T-cell (primary cell): ENCODE measurements around the gene DLG2. TPM values are rescaled to one million over a fixed set of nuclear protein-coding genes. Genes with fewer than 3 reads are reported as not detected.

Experiments used
- ATAC-seq, 4 experiments: fragments of 200-7000 bp in 3 of 4; fragments of 150-1000 bp in 1 of 4; cut with Tn5 transposase; replicated peaks in 1 of 4; 1 replicate in 3 of 4; 2 replicates in 1 of 4; pipeline ENCODE4 v1.10.0; 2021; ENCODE audit warnings: moderate library complexity in 3 of 4, mild to moderate bottlenecking in 2 of 4, moderate number of reproducible peaks in 1 of 4
- CTCF ChIA-PET, 2 donors: fragments of 300-600 bp; sonication (Branson Sonifier 250); formaldehyde crosslinking; loops; one replicate each; lab custom pipeline; 2022; ENCODE audit warnings: antibody characterized with exemption in 2 of 2; lab: Charles Lee
- POLR2A ChIA-PET, 2 donors: fragments of 300-600 bp; sonication (Branson Sonifier 250); formaldehyde crosslinking; loops; one replicate each; lab custom pipeline; 2022; ENCODE audit warnings: antibody characterized with exemption in 2 of 2; lab: Charles Lee
- DNase-seq, 35 experiments: peaks; one replicate each; pipeline versions ENCODE4 v3.0.0 to v3.0.0-alpha.2; 2013 to 2023
- H3K27ac ChIP-seq: one replicate; pipeline ENCODE4 v1.5.1; 2013; ENCODE audit warnings: low read length
- H3K27me3 ChIP-seq, 2 experiments: replicated peaks in 1 of 2; 1 replicate in 1 of 2; 2 replicates in 1 of 2; pipeline versions ENCODE4 v1.6.1 to v1.7.0; 2013; ENCODE audit warnings: low read length in 1 of 2, mixed read lengths in 1 of 2; ENCODE audit not compliant: control insufficient read depth in 2 of 2, insufficient read depth in 2 of 2; ENCODE audit errors: extremely low read depth in 1 of 2
- H3K36me3 ChIP-seq, 2 donors: 1 replicate in 1 of 2; 2 replicates in 1 of 2; pipeline versions ENCODE4 v1.6.1 to v1.7.0; 2013; ENCODE audit warnings: low read length in 1 of 2; ENCODE audit not compliant: control insufficient read depth in 2 of 2, insufficient read depth in 1 of 2; ENCODE audit errors: extremely low read depth in 1 of 2
- H3K4me1 ChIP-seq, 2 experiments: 1 replicate in 1 of 2; 2 replicates in 1 of 2; pipeline versions ENCODE4 v1.6.1 to v1.7.0; 2013; ENCODE audit warnings: low read length in 2 of 2, mixed read lengths in 1 of 2; ENCODE audit not compliant: insufficient read depth in 2 of 2, control insufficient read depth in 1 of 2; ENCODE audit errors: extremely low read depth in 1 of 2
- H3K4me3 ChIP-seq, 2 donors: 1 replicate in 1 of 2; 2 replicates in 1 of 2; pipeline versions ENCODE4 v1.5.1 to v1.7.0; 2013; ENCODE audit warnings: mild to moderate bottlenecking in 2 of 2, low read length in 1 of 2, moderate library complexity in 1 of 2; ENCODE audit not compliant: control insufficient read depth in 1 of 2; ENCODE audit errors: extremely low read depth in 1 of 2
- H3K9me3 ChIP-seq: 2 replicates; pipeline ENCODE4 v1.7.0; 2013
- H3K27ac Mint-ChIP-seq, 2 donors: one replicate each; pipeline ENCODE4 v1.8.0; 2020 to 2021; ENCODE audit warnings: mild to moderate bottlenecking in 2 of 2, mixed read lengths in 2 of 2
- H3K27me3 Mint-ChIP-seq, 2 donors: one replicate each; pipeline ENCODE4 v1.8.0; 2021 to 2022; ENCODE audit warnings: mixed read lengths in 2 of 2
- H3K36me3 Mint-ChIP-seq: one replicate; pipeline ENCODE4 v1.8.0; 2021; ENCODE audit warnings: mixed read lengths
- H3K4me1 Mint-ChIP-seq, 3 donors: one replicate each; pipeline ENCODE4 v1.8.0; 2020 to 2022; ENCODE audit warnings: mixed read lengths in 3 of 3, mild to moderate bottlenecking in 1 of 3
- H3K4me3 Mint-ChIP-seq, 3 donors: one replicate each; pipeline ENCODE4 v1.8.0; 2020 to 2022; ENCODE audit warnings: mild to moderate bottlenecking in 3 of 3, mixed read lengths in 3 of 3, moderate library complexity in 3 of 3
- H3K9me3 Mint-ChIP-seq, 3 donors: one replicate each; pipeline ENCODE4 v1.8.0; 2020 to 2022; ENCODE audit warnings: mixed read lengths in 3 of 3
- WGBS: methylation state at CpG from one replicate; pipeline ENCODE4 v1.1.5; 2013; ENCODE audit warnings: missing lambda C conversion rate; ENCODE audit not compliant: insufficient coverage; 5-methylcytosine and 5-hydroxymethylcytosine counted together
- total RNA-seq, 35 experiments: library from RNA in 6 of 35; stranded (reverse) in 6 of 35; fragments of 120-200 nt in 1 of 35; gene quantifications; one replicate each; pipeline versions ENCODE4 v1.2.1 to v1.2.4 and lab custom pipeline; 2013 to 2026

DLG2 gene
- total RNA-seq, 5 donors from 2014 or later (not counting 1 experiment from before 2014, with no cell fraction given) = 2.3 to 4.1 (median 2.9) TPM

DNA sequence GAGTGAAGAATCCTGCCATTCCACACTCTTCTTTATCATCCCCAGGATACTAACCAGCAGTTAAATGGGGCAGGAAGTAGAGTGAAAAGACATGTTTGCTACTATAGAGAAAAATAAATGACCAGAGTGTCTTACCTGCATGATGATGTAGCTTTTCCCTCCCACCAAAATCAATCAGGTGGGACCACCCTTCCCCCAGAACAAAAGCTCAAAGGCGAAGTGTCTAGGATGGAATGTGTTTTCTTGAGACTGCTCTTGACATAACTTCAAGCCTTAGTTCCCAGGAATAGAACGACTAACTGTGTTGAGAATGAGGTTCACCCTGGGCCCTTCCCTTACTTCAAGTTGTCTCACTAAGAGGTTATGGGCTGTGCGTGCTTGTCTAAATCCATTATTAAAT lies 2001.8 kb downstream of the DLG2 start:
- POLR2A ChIA-PET = no interaction called here
- H3K27me3 ChIP-seq = no peaks in the 10 kb centered on the region
- Mint-ChIP-seq H3K36me3 (no peaks in the 10 kb centered on the region), H3K9me3 (no peaks in the 10 kb centered on the region), H3K27me3 (peaks cover 0 to 5% of the 10 kb centered on the region in 2 donors), H3K4me1 (no peaks in the 10 kb centered on the region), H3K27ac (no peak overlapping the region), H3K4me3 (no peak overlapping the region)
- H3K9me3 ChIP-seq = no peaks in the 10 kb centered on the region
- ATAC-seq (no peak), DNase-seq (no peak)
- no peaks in the 10 kb centered on the region for H3K4me1 ChIP-seq
- WGBS = no CpG with 5 or more reads among the region's 3 CpGs
- CTCF ChIA-PET = no interaction called here
- H3K36me3 ChIP-seq = no peaks in the 10 kb centered on the region
- no peak overlapping the region for H3K27ac ChIP-seq
- no peak overlapping the region for H3K4me3 ChIP-seq

- Mint-ChIP-seq H3K4me3 (no peak overlapping the region), H3K36me3 (no peaks in the 10 kb centered on the region), H3K27ac (no peak overlapping the region), H3K9me3 (no peaks in the 10 kb centered on the region), H3K27me3 (peaks cover 0 to 6% of the 10 kb centered on the region in 2 donors), H3K4me1 (no peaks in the 10 kb centered on the region)
- H3K4me1 ChIP-seq = no peaks in the 10 kb centered on the region
- no peak overlapping the region for H3K4me3 ChIP-seq
- H3K27ac ChIP-seq = no peak overlapping the region
- ChIA-PET POLR2A (no interaction called here), CTCF (no interaction called here)
- WGBS = no CpG with 5 or more reads among the region's 1 CpG
- no peak for ATAC-seq
- no peaks in the 10 kb centered on the region for H3K36me3 ChIP-seq
- no peaks in the 10 kb centered on the region for H3K27me3 ChIP-seq
- DNase-seq = no peak
- H3K9me3 ChIP-seq = no peaks in the 10 kb centered on the region
These were observed 2009.5 kb downstream of the DLG2 start for GRCh38 chr11:83617671-83618070.

- H3K27me3 Mint-ChIP-seq = peaks cover 0 to 4% of the 10 kb centered on the region in 2 donors
- no peaks in the 10 kb centered on the region for H3K4me1 Mint-ChIP-seq
- no peaks in the 10 kb centered on the region for H3K4me1 ChIP-seq
- H3K36me3 ChIP-seq = no peaks in the 10 kb centered on the region
- H3K36me3 Mint-ChIP-seq = no peaks in the 10 kb centered on the region
- H3K9me3 Mint-ChIP-seq = no peaks in the 10 kb centered on the region
- H3K27ac Mint-ChIP-seq = no peak overlapping the region
- H3K4me3 Mint-ChIP-seq = no peak overlapping the region
- ATAC-seq = no peak
- no peak for DNase-seq
- no peaks in the 10 kb centered on the region for H3K27me3 ChIP-seq
- POLR2A ChIA-PET = no interaction called here
- H3K4me3 ChIP-seq = no peak overlapping the region
- WGBS = 33% methylated on average over 1 of the region's 2 CpGs
- H3K9me3 ChIP-seq = no peaks in the 10 kb centered on the region
- H3K27ac ChIP-seq = no peak overlapping the region
- CTCF ChIA-PET = no interaction called here
These were observed 2013.4 kb downstream of the DLG2 start for GRCh38 chr11:83613767-83614121.

DNA sequence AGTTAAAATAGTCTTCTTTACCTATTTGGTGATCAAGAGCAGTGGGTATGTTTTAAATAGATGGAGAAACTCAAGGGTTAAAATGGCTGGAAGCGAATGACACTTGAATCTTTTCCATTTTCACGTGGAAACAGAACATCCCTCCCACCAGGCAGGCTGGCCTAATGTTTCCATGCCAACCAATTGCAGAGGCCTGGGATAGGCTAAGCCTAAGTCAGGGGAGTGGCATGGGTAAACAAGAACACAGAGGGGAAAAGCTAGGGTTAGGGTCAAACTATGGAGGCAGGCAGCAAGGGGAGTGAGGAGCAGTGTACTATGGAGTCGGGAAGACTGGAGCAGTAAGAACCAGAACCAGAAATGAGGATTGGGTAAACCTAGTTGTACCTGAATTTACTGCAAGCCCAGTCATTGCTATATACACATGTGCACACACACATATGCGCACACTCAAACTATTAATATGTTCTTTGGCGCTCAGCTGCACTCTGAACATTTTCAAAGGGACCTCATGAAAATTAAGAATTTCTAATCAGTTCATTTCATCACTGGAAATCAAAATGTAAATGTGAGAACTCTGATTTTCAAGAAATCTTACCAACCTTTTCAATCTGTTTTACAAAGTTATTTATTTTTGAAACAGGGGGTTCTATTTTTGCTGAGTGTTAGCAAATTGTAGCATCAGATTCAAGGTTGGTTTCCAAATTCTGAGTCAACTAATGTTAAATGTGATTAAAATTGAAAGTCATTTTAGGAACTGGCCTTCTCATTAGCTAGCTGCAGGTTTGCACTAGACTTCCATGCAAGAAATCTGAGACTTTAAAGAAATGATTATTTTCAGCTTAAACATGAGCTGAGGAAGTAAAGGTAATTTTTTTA lies 2014.0 kb downstream of the DLG2 start:
- no peak overlapping the region for H3K27ac Mint-ChIP-seq
- POLR2A ChIA-PET = no interaction called here

GRCh38 chr11:83611600-83611999 lies 2015.5 kb downstream of the DLG2 start:
- H3K27me3 Mint-ChIP-seq = peaks cover 0 to 2% of the 10 kb centered on the region in 2 donors
- no peaks in the 10 kb centered on the region for H3K4me1 Mint-ChIP-seq
- no peak overlapping the region for H3K4me3 Mint-ChIP-seq
- H3K36me3 ChIP-seq = no peaks in the 10 kb centered on the region
- ATAC-seq = no peak
- no peaks in the 10 kb centered on the region for H3K9me3 Mint-ChIP-seq
- no CpG with 5 or more reads among the region's 3 CpGs for WGBS
- no peaks in the 10 kb centered on the region for H3K9me3 ChIP-seq
- no peak overlapping the region for H3K27ac Mint-ChIP-seq
- no peaks in the 10 kb centered on the region for H3K36me3 Mint-ChIP-seq
- H3K4me1 ChIP-seq = no peaks in the 10 kb centered on the region
- no peak for DNase-seq
- no peak overlapping the region for H3K4me3 ChIP-seq
- ChIA-PET CTCF (no interaction called here), POLR2A (interaction anchor here in 1 of 2 donors (0.6 kb wide), 1 partner anchor 10 kb away, joined by 3 read pairs; no protein-coding TSS in a partner anchor)
- no peaks in the 10 kb centered on the region for H3K27me3 ChIP-seq
- H3K27ac ChIP-seq = no peak overlapping the region

More for the DNA sequence above, 2014.0 kb downstream of the DLG2 start:
- Mint-ChIP-seq H3K9me3 (no peaks in the 10 kb centered on the region), H3K4me3 (no peak overlapping the region), H3K4me1 (no peaks in the 10 kb centered on the region), H3K27me3 (peaks cover 0 to 2% of the 10 kb centered on the region in 2 donors), H3K36me3 (no peaks in the 10 kb centered on the region)
- no CpG with 5 or more reads among the region's 5 CpGs for WGBS
- DNase-seq (no peak), ATAC-seq (no peak)
- Histone ChIP-seq H3K4me3 (no peak overlapping the region), H3K27me3 (no peaks in the 10 kb centered on the region), H3K4me1 (no peaks in the 10 kb centered on the region), H3K27ac (no peak overlapping the region), H3K9me3 (no peaks in the 10 kb centered on the region), H3K36me3 (no peaks in the 10 kb centered on the region)
- CTCF ChIA-PET = no interaction called here

GRCh38 chr11:83611031-83611430 lies 2016.1 kb downstream of the DLG2 start:
- H3K4me3 Mint-ChIP-seq = no peak overlapping the region
- H3K4me1 Mint-ChIP-seq = no peaks in the 10 kb centered on the region
- Histone ChIP-seq H3K36me3 (no peaks in the 10 kb centered on the region), H3K27me3 (no peaks in the 10 kb centered on the region), H3K27ac (no peak overlapping the region), H3K9me3 (no peaks in the 10 kb centered on the region), H3K4me1 (no peaks in the 10 kb centered on the region), H3K4me3 (no peak overlapping the region)
- WGBS = 38% methylated on average over 1 of the region's 2 CpGs
- no peak overlapping the region for H3K27ac Mint-ChIP-seq
- H3K36me3 Mint-ChIP-seq = no peaks in the 10 kb centered on the region
- ATAC-seq = no peak
- CTCF ChIA-PET = no interaction called here
- H3K9me3 Mint-ChIP-seq = no peaks in the 10 kb centered on the region
- DNase-seq = no peak
- peaks cover 0 to 2% of the 10 kb centered on the region in 2 donors for H3K27me3 Mint-ChIP-seq
- POLR2A ChIA-PET = no interaction called here
